ENCODE results near the gene TPGS1.

TPGS1 gene

GRCh38 chr19:541699-542098, 34.4 kb downstream of the TPGS1 start:
- Histone ChIP-seq H2AFZ (no peak overlapping the region), H3K27ac (no peak overlapping the region), H3K9me3 (ENCODE audit: control insufficient read depth, low read length) (no peaks in the 10 kb centered on the region), H3K36me3 (ENCODE audit: control insufficient read depth, insufficient read depth, low read length) (no peaks in the 10 kb centered on the region), H3K4me2 (ENCODE audit: low read length) (no peak overlapping the region), H3K79me2 (peaks cover 2% of the 10 kb centered on the region), H3K4me3 (ENCODE audit: low read depth, low read length) (no peak overlapping the region), H3K9ac (no peak overlapping the region), H3K27me3 (ENCODE audit: control insufficient read depth, insufficient read depth, low read length) (no peaks in the 10 kb centered on the region), H3K4me1 (no peaks in the 10 kb centered on the region)
- no peak for TF ChIP-seq CTCF (IDR thresholded peaks at IDR 0.05)

- H3K4me1 ChIP-seq, result no peaks in the 10 kb centered on the region
- H2AFZ ChIP-seq, result no peak overlapping the region
- no peak overlapping the region for H3K27ac ChIP-seq
- H3K36me3 ChIP-seq (ENCODE audit: control insufficient read depth, insufficient read depth, low read length), result no peaks in the 10 kb centered on the region
- TF ChIP-seq CTCF (IDR thresholded peaks at IDR 0.05), result no peak
- no peaks in the 10 kb centered on the region for H3K27me3 ChIP-seq (ENCODE audit: control insufficient read depth, insufficient read depth, low read length)
- no peaks in the 10 kb centered on the region for H3K9me3 ChIP-seq (ENCODE audit: control insufficient read depth, low read length)
- no peak overlapping the region for H3K4me2 ChIP-seq (ENCODE audit: low read length)
- no peak overlapping the region for H3K9ac ChIP-seq
- H3K79me2 ChIP-seq, result no peaks in the 10 kb centered on the region
- H3K4me3 ChIP-seq (ENCODE audit: low read depth, low read length), result no peak overlapping the region
Observed at GRCh38 chr19:542173-542866, 35.0 kb downstream of the TPGS1 start.

GRCh38 chr19:543910-544608, 36.8 kb downstream of the TPGS1 start, which contains the start of gene GZMM:
Gene GZMM (plus strand): TSS chr19:544053. CDS start chr19:544072, 19 bp downstream.
- H3K79me2 ChIP-seq, result no peaks in the 10 kb centered on the region
- H3K27ac ChIP-seq, result no peak within 1 kb of the TSS
- no peaks in the 10 kb centered on the region for H3K9me3 ChIP-seq (ENCODE audit: control insufficient read depth, low read length)
- no peaks in the 10 kb centered on the region for H3K36me3 ChIP-seq (ENCODE audit: control insufficient read depth, insufficient read depth, low read length)
- no peaks in the 10 kb centered on the region for H3K27me3 ChIP-seq (ENCODE audit: control insufficient read depth, insufficient read depth, low read length)
- no peak within 1 kb of the TSS for H2AFZ ChIP-seq
- H3K9ac ChIP-seq, result no peak within 1 kb of the TSS
- TF ChIP-seq CTCF (IDR thresholded peaks at IDR 0.05), result no peak
- H3K4me2 ChIP-seq (ENCODE audit: low read length), result no peak within 1 kb of the TSS
- no peak within 1 kb of the TSS for H3K4me3 ChIP-seq (ENCODE audit: low read depth, low read length)
- H3K4me1 ChIP-seq, result no peaks in the 10 kb centered on the region

GRCh38 chr19:547117-547516, 39.8 kb downstream of the TPGS1 start:
- Histone ChIP-seq H3K4me3 (ENCODE audit: low read depth, low read length) (no peak overlapping the region), H3K9me3 (ENCODE audit: control insufficient read depth, low read length) (no peaks in the 10 kb centered on the region), H3K4me2 (ENCODE audit: low read length) (no peak overlapping the region), H3K9ac (no peak overlapping the region), H3K27me3 (ENCODE audit: control insufficient read depth, insufficient read depth, low read length) (no peaks in the 10 kb centered on the region), H3K79me2 (no peaks in the 10 kb centered on the region), H3K4me1 (no peaks in the 10 kb centered on the region), H3K27ac (no peak overlapping the region), H2AFZ (no peak overlapping the region), H3K36me3 (ENCODE audit: control insufficient read depth, insufficient read depth, low read length) (no peaks in the 10 kb centered on the region)
- no peak for TF ChIP-seq CTCF (IDR thresholded peaks at IDR 0.05)

Measured in parathyroid adenoma (tissue), 2 donors.